HepG2 (cell line): ENCODE measurements around the gene ACCSL.

ENCODE experiments used
- CTCF ChIP-seq: sonication (generic); formaldehyde crosslinking; IDR thresholded peaks from 2 replicates; pipeline ENCODE4 v1.5.0; 2020; ENCODE audit warnings: mild to moderate bottlenecking, missing genetic modification reagents, moderate library complexity
- EZH2 ChIP-seq: conservative IDR thresholded peaks from 2 replicates; pipeline ENCODE4 v1.6.1; 2012; ENCODE audit warnings: mild to moderate bottlenecking, low read depth, low read length, moderate library complexity
- POLR2A ChIP-seq, 2 experiments: IDR thresholded peaks; 2 replicates each; pipeline ENCODE4 v1.6.1; 2011; ENCODE audit warnings: low read depth in 2 of 2, low read length in 2 of 2, mild to moderate bottlenecking in 1 of 2, moderate library complexity in 1 of 2; ENCODE audit not compliant: insufficient read depth in 1 of 2
- POLR2AphosphoS5 ChIP-seq: IDR thresholded peaks from 2 replicates; pipeline ENCODE4 v1.6.1; 2012; ENCODE audit warnings: low read depth, low read length
- SRF ChIP-seq: IDR thresholded peaks from 2 replicates; pipeline ENCODE4 v1.6.1; 2011; ENCODE audit warnings: mild to moderate bottlenecking, low read depth, low read length, moderate library complexity
- SUZ12 ChIP-seq: fragments of 150-350 bp; IDR thresholded peaks from 2 replicates; pipeline ENCODE4 v1.6.1; 2014; ENCODE audit warnings: low read depth, low read length
- ZNF687 ChIP-seq: sonication (generic); formaldehyde crosslinking; IDR thresholded peaks from 2 replicates; pipeline ENCODE4 v1.5.1; 2020; ENCODE audit warnings: mild to moderate bottlenecking, missing genetic modification reagents, moderate library complexity
- ZZZ3 ChIP-seq: sonication (generic); formaldehyde crosslinking; IDR thresholded peaks from 2 replicates; pipeline ENCODE4 v1.4.0; 2020; ENCODE audit warnings: missing genetic modification reagents, mild to moderate bottlenecking, borderline replicate concordance

- TF ChIP-seq EZH2: no peak
- no peak for TF ChIP-seq POLR2A (IDR thresholded peaks at IDR 0.05; ENCODE audit: insufficient read depth in 1 of 2, low read depth in 2 of 2, low read length in 2 of 2)
- no peak for TF ChIP-seq POLR2AphosphoS5
- TF ChIP-seq SUZ12: no peak
- no peak for TF ChIP-seq SRF
- TF ChIP-seq ZZZ3 (CRISPR knock-in tag): no peak
- no peak for TF ChIP-seq CTCF (CRISPR knock-in tag)
- TF ChIP-seq ZNF687: no peak
Measured at GRCh38 chr11:44088377-44088776, 40.6 kb downstream of the ACCSL start.
